HepG2 (cell line): Measurements from ENCODE around the gene TCF23. TPM values are rescaled to one million over a fixed set of nuclear protein-coding genes. Genes with fewer than 3 reads are reported as not detected.
A peak's percentile ranks its signal among the peaks of the same experiment; 100 is the strongest.

ENCODE experiments used
- EHMT2 ChIP-seq: fragments of 200-600 bp; sonication (generic); IDR thresholded peaks from 2 replicates; pipeline ENCODE4 v1.7.0; 2017; ENCODE audit warnings: antibody characterized with exemption, low read depth, low read length, borderline replicate concordance
- FOSL2 ChIP-seq: sonication (generic); formaldehyde crosslinking; IDR thresholded peaks from 2 replicates; pipeline ENCODE4 v1.4.0; 2020; ENCODE audit warnings: missing genetic modification reagents
- FOXK1 ChIP-seq: sonication (generic); formaldehyde crosslinking; IDR thresholded peaks from 2 replicates; pipeline ENCODE4 v1.4.0; 2020; ENCODE audit warnings: low read depth, missing genetic modification reagents, borderline replicate concordance
- HDAC6 ChIP-seq: fragments of 200-600 bp; sonication (generic); IDR thresholded peaks from 2 replicates; pipeline ENCODE4 v1.7.0; 2017; ENCODE audit warnings: mild to moderate bottlenecking, antibody characterized with exemption, low read length, low read depth
- IRF2 ChIP-seq: IDR thresholded peaks from 2 replicates; pipeline ENCODE4 v1.6.1; 2018; ENCODE audit warnings: missing genetic modification reagents, missing compliant biosample characterization
- MED1 ChIP-seq: sonication (generic); formaldehyde crosslinking; IDR thresholded peaks from 2 replicates; pipeline ENCODE4 v1.4.0; 2020; ENCODE audit warnings: missing genetic modification reagents
- MIER2 ChIP-seq: IDR thresholded peaks from 2 replicates; pipeline ENCODE4 v1.6.1; 2016; ENCODE audit warnings: missing biosample characterization, missing genetic modification reagents
- TEAD3 ChIP-seq: optimal IDR thresholded peaks from 2 replicates; pipeline ENCODE3; 2016; ENCODE audit warnings: borderline replicate concordance
- THAP11 ChIP-seq: IDR thresholded peaks from 2 replicates; pipeline ENCODE4 v1.6.1; 2016; ENCODE audit warnings: missing biosample characterization, missing genetic modification reagents
- TSC22D2 ChIP-seq: sonication (generic); formaldehyde crosslinking; IDR thresholded peaks from 2 replicates; pipeline ENCODE4 v1.5.1; 2020; ENCODE audit warnings: missing genetic modification reagents, mild to moderate bottlenecking, borderline replicate concordance
- ZNF230 ChIP-seq: sonication (generic); formaldehyde crosslinking; IDR thresholded peaks from 2 replicates; pipeline ENCODE4 v1.4.0; 2020; ENCODE audit warnings: mild to moderate bottlenecking, missing genetic modification reagents
- ZNF543 ChIP-seq: sonication (generic); formaldehyde crosslinking; IDR thresholded peaks from 2 replicates; pipeline ENCODE4 v1.4.0; 2020; ENCODE audit warnings: mild to moderate bottlenecking, missing genetic modification reagents
- ZNF577 ChIP-seq: sonication (generic); formaldehyde crosslinking; IDR thresholded peaks from 2 replicates; pipeline ENCODE4 v1.4.0; 2020; ENCODE audit warnings: mild to moderate bottlenecking, low read depth, missing genetic modification reagents, borderline replicate concordance
- ZSCAN9 ChIP-seq: IDR thresholded peaks from 2 replicates; pipeline ENCODE4 v1.6.1; 2016; ENCODE audit warnings: borderline replicate concordance
- polyA plus RNA-seq, 8 experiments: library from polyadenylated mRNA; depleted of rRNA in 3 of 8; stranded (reverse) in 7 of 8; unstranded in 1 of 8; fragments of >200 nt; fragmentation: Illumina TruSeq in 4 of 8; extraction: Trizol in 4 of 8; gene quantifications; 2 replicates each; pipeline versions ENCODE4 v1.2.1 to v1.2.3, GENCODE V29; 2011 to 2016; ENCODE audit warnings: low read depth in 4 of 8, missing spikeins in 1 of 8, mixed read lengths in 1 of 8; ENCODE audit not compliant: insufficient read depth in 1 of 8
- total RNA-seq, 5 experiments: library from RNA; depleted of rRNA; stranded (reverse); fragments of >200 nt; fragmentation: Illumina TruSeq; extraction: Trizol; gene quantifications; 2 replicates each; pipeline ENCODE4 v1.2.3, GENCODE V29; 2016; ENCODE audit warnings: low read depth in 1 of 5
- TF ChIP-seq, protein P1 (sequence below), 2 experiments: sonication (generic) in 1 of 2; formaldehyde crosslinking in 1 of 2; IDR thresholded peaks; 2 replicates each; pipeline versions ENCODE4 v1.5.1 to v1.6.1; 2011 to 2020; ENCODE audit warnings: borderline replicate concordance in 1 of 2, low read depth in 1 of 2, low read length in 1 of 2, mild to moderate bottlenecking in 1 of 2, missing genetic modification reagents in 1 of 2, moderate library complexity in 1 of 2
- TF ChIP-seq, protein P2 (sequence below): sonication (generic); formaldehyde crosslinking; IDR thresholded peaks from 2 replicates; pipeline ENCODE4 v1.5.0; 2020; ENCODE audit warnings: missing genetic modification reagents, mild to moderate bottlenecking, borderline replicate concordance
- TF ChIP-seq, protein P3 (sequence below): sonication (generic); formaldehyde crosslinking; IDR thresholded peaks from 2 replicates; pipeline ENCODE4 v1.5.0; 2020; ENCODE audit warnings: missing genetic modification reagents
- TF ChIP-seq, protein P4 (sequence below): sonication (generic); formaldehyde crosslinking; IDR thresholded peaks from 2 replicates; pipeline ENCODE4 v1.4.0; 2020; ENCODE audit warnings: missing genetic modification reagents, borderline replicate concordance
- TF ChIP-seq, protein P5 (sequence below): sonication (generic); formaldehyde crosslinking; IDR thresholded peaks from 2 replicates; pipeline ENCODE4 v1.8.1; 2023; ENCODE audit warnings: mild to moderate bottlenecking, missing genetic modification reagents

Gene TCF23
- total and polyA plus RNA-seq, 2 of the 13 experiments (the other 11 are each of a cell fraction or from before 2014, with no cell fraction given): 0.02 to 1.4 TPM

DNA sequence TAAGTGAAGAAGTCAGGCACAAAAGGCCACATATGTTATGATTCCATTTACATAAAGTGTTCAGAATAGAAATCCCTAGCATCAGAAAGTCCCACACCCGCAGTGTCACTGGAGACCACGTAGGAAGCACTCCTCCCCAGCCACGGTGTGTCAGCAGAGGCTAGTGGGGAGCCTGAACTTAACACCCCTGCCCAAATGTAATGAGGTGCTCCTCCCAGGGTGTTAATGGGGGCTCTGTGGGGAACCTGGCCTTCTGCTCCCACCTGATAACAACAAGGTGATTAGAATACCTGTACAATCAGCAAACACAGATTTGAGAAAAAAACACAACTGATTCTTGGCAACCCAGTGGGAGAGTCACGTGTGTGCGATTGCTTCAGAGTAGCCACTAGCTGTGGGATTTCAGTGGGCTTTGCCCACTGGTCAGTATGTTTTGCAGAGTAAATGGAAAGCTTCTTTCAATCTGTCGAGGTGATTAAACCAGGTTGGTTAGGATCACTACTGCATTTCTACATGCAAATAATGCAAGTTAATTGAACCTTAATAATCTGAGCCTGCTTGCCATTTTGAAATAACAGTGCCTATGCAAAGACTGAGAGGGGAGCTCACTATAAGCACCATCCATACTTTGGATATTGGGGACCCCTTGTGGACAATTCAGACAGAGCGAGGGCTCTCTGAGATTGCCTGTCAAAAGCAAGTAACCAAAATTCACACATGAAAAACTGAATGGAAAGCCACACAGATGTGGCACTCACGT is 42.4 kb downstream of the TCF23 start (continued):
- TF ChIP-seq, protein P1, sequence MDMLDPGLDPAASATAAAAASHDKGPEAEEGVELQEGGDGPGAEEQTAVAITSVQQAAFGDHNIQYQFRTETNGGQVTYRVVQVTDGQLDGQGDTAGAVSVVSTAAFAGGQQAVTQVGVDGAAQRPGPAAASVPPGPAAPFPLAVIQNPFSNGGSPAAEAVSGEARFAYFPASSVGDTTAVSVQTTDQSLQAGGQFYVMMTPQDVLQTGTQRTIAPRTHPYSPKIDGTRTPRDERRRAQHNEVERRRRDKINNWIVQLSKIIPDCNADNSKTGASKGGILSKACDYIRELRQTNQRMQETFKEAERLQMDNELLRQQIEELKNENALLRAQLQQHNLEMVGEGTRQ (IDR thresholded peaks at IDR 0.05; ENCODE audit: low read depth, low read length): 0 out of 2 replicates have a peak, but pooled peaks have one; percentile 27
- TF ChIP-seq, protein P1 (CRISPR knock-in tag; IDR thresholded peaks at IDR 0.05; ENCODE audit: borderline replicate concordance): peak; percentile 27; the same call in 1 of the 2 replicates
- TF ChIP-seq FOSL2 (CRISPR knock-in tag) (0 out of 2 replicates have a peak, but pooled peaks have one; percentile 13), THAP11 (CRISPR knock-in tag) (peak; percentile 46; the same call in 1 of the 2 replicates), ZNF543 (CRISPR knock-in tag) (no peak), TEAD3 (CRISPR knock-in tag) (peak; percentile 59), EHMT2 (peak; percentile 44; the same call in 1 of the 2 replicates), ZNF230 (CRISPR knock-in tag) (no peak), ZSCAN9 (CRISPR knock-in tag) (peak; percentile 37; the same call in 1 of the 2 replicates), MIER2 (CRISPR knock-in tag) (0 out of 2 replicates have a peak, but pooled peaks have one; percentile 17), FOXK1 (CRISPR knock-in tag) (peak; percentile 20; the same call in 1 of the 2 replicates), TSC22D2 (peak; percentile 23; the same call in 1 of the 2 replicates), MED1 (CRISPR knock-in tag) (peak; percentile 79), HDAC6 (no peak), ZNF577 (CRISPR knock-in tag) (no peak), IRF2 (peak; percentile 67)
- TF ChIP-seq, protein P2, sequence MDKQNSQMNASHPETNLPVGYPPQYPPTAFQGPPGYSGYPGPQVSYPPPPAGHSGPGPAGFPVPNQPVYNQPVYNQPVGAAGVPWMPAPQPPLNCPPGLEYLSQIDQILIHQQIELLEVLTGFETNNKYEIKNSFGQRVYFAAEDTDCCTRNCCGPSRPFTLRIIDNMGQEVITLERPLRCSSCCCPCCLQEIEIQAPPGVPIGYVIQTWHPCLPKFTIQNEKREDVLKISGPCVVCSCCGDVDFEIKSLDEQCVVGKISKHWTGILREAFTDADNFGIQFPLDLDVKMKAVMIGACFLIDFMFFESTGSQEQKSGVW (CRISPR knock-in tag): no peak
- TF ChIP-seq, protein P3, sequence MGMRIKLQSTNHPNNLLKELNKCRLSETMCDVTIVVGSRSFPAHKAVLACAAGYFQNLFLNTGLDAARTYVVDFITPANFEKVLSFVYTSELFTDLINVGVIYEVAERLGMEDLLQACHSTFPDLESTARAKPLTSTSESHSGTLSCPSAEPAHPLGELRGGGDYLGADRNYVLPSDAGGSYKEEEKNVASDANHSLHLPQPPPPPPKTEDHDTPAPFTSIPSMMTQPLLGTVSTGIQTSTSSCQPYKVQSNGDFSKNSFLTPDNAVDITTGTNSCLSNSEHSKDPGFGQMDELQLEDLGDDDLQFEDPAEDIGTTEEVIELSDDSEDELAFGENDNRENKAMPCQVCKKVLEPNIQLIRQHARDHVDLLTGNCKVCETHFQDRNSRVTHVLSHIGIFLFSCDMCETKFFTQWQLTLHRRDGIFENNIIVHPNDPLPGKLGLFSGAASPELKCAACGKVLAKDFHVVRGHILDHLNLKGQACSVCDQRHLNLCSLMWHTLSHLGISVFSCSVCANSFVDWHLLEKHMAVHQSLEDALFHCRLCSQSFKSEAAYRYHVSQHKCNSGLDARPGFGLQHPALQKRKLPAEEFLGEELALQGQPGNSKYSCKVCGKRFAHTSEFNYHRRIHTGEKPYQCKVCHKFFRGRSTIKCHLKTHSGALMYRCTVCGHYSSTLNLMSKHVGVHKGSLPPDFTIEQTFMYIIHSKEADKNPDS (CRISPR knock-in tag): no peak
- TF ChIP-seq, protein P4, sequence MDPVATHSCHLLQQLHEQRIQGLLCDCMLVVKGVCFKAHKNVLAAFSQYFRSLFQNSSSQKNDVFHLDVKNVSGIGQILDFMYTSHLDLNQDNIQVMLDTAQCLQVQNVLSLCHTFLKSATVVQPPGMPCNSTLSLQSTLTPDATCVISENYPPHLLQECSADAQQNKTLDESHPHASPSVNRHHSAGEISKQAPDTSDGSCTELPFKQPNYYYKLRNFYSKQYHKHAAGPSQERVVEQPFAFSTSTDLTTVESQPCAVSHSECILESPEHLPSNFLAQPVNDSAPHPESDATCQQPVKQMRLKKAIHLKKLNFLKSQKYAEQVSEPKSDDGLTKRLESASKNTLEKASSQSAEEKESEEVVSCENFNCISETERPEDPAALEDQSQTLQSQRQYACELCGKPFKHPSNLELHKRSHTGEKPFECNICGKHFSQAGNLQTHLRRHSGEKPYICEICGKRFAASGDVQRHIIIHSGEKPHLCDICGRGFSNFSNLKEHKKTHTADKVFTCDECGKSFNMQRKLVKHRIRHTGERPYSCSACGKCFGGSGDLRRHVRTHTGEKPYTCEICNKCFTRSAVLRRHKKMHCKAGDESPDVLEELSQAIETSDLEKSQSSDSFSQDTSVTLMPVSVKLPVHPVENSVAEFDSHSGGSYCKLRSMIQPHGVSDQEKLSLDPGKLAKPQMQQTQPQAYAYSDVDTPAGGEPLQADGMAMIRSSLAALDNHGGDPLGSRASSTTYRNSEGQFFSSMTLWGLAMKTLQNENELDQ (CRISPR knock-in tag): 0 out of 2 replicates have a peak, but pooled peaks have one; percentile 50
- TF ChIP-seq, protein P5, sequence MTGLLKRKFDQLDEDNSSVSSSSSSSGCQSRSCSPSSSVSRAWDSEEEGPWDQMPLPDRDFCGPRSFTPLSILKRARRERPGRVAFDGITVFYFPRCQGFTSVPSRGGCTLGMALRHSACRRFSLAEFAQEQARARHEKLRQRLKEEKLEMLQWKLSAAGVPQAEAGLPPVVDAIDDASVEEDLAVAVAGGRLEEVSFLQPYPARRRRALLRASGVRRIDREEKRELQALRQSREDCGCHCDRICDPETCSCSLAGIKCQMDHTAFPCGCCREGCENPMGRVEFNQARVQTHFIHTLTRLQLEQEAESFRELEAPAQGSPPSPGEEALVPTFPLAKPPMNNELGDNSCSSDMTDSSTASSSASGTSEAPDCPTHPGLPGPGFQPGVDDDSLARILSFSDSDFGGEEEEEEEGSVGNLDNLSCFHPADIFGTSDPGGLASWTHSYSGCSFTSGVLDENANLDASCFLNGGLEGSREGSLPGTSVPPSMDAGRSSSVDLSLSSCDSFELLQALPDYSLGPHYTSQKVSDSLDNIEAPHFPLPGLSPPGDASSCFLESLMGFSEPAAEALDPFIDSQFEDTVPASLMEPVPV (CRISPR knock-in tag): peak; percentile 31; the same call in 1 of the 2 replicates
